Cardiac fibroblast (primary cell): ENCODE data around the gene IKZF1.

Experiments used
- DNase-seq, 2 donors: peaks; one replicate each; pipeline versions ENCODE4 v3.0.0 to v3.0.0-alpha.2; 2010; ENCODE audit warnings: low read depth in 2 of 2
- H3K4me3 ChIP-seq, 2 donors: replicated peaks in 1 of 2; 1 replicate in 1 of 2; 2 replicates in 1 of 2; pipeline ENCODE4 v1.5.1; 2011; ENCODE audit warnings: low read depth in 2 of 2, low read length in 2 of 2, mild to moderate bottlenecking in 2 of 2, moderate library complexity in 1 of 2
- TF ChIP-seq, protein P1 (sequence below): IDR thresholded peaks from one replicate; pipeline ENCODE4 v1.5.1; 2011; ENCODE audit warnings: low read depth, mild to moderate bottlenecking, low read length, inconsistent platforms

The IKZF1 gene

DNA sequence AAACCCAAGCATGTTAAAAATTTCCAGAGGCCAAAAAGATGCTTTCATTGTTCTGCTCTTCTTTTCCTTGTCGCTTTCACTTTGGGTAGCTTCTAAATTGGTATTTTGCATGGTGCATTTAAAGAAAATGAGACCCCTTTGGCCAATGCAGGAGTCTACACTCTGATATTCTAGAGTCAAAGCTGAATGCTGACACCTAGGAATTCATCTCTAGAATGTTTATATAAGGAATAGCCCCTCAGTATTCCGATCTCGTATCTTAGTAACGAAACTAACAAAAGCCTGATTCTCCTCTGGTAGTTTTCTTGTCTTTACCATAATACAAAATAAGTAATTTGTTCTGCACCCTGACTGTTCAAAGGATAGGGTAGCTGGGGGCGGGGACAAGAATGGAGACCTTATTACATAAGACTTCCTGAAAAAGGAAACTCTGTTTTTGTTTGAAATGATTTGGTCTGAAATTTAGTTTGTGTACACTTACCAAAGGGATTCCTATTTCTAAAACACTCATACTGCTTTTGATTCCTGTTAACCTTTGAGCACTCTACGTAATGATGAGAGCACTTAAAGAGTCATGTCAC is 17.1 kb downstream of the IKZF1 start:
- no peak for DNase-seq
- no peak overlapping the region for H3K4me3 ChIP-seq
- TF ChIP-seq, protein P1, sequence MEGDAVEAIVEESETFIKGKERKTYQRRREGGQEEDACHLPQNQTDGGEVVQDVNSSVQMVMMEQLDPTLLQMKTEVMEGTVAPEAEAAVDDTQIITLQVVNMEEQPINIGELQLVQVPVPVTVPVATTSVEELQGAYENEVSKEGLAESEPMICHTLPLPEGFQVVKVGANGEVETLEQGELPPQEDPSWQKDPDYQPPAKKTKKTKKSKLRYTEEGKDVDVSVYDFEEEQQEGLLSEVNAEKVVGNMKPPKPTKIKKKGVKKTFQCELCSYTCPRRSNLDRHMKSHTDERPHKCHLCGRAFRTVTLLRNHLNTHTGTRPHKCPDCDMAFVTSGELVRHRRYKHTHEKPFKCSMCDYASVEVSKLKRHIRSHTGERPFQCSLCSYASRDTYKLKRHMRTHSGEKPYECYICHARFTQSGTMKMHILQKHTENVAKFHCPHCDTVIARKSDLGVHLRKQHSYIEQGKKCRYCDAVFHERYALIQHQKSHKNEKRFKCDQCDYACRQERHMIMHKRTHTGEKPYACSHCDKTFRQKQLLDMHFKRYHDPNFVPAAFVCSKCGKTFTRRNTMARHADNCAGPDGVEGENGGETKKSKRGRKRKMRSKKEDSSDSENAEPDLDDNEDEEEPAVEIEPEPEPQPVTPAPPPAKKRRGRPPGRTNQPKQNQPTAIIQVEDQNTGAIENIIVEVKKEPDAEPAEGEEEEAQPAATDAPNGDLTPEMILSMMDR: no peak

- H3K4me3 ChIP-seq: no peak overlapping the region
- no peak for DNase-seq
- TF ChIP-seq, protein P1: no peak
Measured at GRCh38 chr7:50324113-50324512, 19.6 kb downstream of the IKZF1 start.

DNA sequence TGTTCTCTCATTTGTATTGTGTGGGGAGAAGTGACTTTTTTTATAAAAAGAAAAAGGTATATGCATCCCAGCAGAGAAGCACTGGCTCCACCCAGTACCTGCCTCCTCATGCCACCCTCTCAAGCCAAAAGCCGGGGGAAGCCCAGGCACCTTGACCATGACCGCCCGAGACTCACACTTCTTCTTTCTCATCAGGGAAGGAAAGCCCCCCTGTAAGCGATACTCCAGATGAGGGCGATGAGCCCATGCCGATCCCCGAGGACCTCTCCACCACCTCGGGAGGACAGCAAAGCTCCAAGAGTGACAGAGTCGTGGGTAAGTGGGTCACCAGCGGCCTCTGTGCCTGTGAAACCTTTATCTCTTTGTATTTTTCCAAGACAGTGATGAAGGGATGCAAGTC is 22.9 kb downstream of the IKZF1 start:
- DNase-seq: no peak
- H3K4me3 ChIP-seq: no peak overlapping the region
- TF ChIP-seq, protein P1: no peak

DNA sequence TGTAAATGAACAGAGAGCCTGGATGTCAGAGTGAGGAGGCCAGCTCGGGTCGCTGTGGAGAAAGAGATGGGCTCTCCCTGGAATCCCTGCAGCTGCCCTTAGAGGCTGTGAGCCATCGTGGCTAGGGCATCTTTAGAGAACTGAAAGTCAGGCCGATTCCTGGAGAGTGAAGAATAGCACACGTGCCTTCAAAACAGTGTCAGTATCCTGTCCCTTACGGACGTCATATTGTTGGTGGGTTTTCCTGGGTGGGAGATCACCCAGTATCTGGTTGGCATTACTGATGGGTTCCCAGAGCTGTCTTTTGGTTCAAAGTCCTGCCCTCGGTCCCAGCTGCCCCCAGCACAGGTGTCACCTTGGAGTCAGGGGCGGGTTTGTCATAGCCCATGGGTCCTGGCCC is 25.3 kb downstream of the IKZF1 start:
- DNase-seq: no peak
- no peak overlapping the region for H3K4me3 ChIP-seq
- TF ChIP-seq, protein P1: no peak

- DNase-seq: no peak
- H3K4me3 ChIP-seq: no peak overlapping the region
- TF ChIP-seq, protein P1: no peak
Measured at GRCh38 chr7:50330254-50330653, 25.7 kb downstream of the IKZF1 start.

DNA sequence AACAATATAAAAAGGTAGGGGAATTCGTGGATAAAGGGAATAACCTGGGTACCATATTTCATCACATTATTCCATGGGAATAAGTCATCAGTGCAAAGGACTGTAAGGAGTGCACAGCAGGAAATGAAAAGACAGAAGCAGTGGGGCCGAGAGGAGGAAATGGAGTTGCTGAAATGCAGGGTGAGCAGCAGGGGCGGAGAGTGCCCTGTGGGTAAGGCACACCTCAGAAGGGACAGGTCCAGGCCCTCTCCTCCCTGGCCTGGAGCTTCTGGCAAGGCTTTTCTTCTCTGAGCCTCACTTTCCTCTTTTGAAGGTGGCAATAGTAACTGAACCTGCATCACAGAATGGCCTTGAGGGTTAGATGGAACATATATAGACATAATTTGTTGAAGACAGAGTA is 26.2 kb downstream of the IKZF1 start:
- no peak overlapping the region for H3K4me3 ChIP-seq
- DNase-seq: no peak

More for the DNA sequence above, 26.2 kb downstream of the IKZF1 start:
- TF ChIP-seq, protein P1: no peak
